HG02884 (cell line): ENCODE data around the gene ARFRP1.
A peak's percentile ranks its signal among the peaks of the same experiment; 100 is the strongest.

Experiments
- ATAC-seq: cut with Tn5 transposase; IDR thresholded peaks from one replicate; pipeline ENCODE4 v1.9.1; 2021; ENCODE audit warnings: mild to moderate bottlenecking, moderate library complexity; ENCODE audit not compliant: unreplicated experiment

Gene ARFRP1, protein sequence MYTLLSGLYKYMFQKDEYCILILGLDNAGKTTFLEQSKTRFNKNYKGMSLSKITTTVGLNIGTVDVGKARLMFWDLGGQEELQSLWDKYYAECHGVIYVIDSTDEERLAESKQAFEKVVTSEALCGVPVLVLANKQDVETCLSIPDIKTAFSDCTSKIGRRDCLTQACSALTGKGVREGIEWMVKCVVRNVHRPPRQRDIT

DNA sequence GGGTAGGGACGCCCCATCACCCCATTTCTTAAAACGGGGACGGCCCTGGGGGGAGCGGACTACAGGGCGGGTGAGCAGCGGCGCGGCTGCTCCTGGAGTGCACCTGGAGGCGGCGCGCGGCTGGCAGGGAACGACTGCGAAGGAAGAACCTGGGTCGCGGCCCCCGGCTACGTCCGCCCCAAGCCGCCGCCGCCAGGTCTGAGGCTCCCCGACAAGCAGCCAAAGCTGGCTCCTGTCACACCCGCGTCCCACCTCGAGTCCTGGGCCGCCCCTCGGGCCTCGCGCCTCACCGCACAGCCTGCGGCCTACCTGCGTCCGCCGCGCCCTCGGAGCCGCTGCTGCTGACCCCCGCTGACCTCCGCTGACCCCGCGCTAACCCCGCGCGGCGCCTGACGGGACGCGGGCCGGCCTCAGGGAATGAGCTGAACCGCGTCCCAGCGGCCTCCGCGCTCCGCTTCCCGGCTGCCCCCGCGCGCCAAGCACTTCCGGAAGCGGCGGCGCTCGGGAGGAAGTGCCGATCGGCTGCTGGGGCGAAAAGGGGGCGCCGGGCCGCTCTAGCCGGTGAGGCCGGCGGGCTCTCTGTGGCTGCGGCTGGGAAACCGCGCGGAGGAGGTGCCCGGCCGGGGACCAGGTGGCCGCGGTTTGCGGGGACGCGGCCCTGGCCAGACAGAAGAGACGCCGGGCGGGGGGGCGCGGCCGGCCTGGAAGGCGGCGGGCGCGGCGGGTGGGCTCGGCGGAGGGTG is at the start of gene ARFRP1, which contains the start of gene ZGPAT:
ARFRP1 (minus strand) TSS at position 419 of the 743 bp plus-strand sequence. CDS start 885 bp downstream, outside the sequence.
ZGPAT (plus strand) TSS at position 482 of the 743 bp plus-strand sequence. CDS start 542 bp downstream, outside the sequence.
- ATAC-seq, result peak; percentile 48

DNA sequence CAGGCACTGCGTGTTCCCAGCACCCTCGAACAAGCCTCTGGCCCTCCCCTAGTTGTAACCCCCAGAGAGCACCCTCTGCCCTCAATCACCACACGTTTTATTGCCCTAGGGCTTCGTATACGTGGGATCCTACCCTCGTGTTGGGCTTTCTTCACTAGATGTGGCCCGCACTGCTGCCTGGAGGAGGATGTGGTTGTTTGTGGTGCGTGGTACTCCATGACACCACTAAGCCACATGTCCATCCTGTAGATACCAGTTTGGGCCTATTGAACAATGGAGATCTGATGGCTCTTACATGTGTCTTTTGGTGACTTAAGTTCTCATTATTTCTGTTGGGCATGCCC is 48.8 kb upstream of the ARFRP1 start:
- no peak for ATAC-seq

DNA sequence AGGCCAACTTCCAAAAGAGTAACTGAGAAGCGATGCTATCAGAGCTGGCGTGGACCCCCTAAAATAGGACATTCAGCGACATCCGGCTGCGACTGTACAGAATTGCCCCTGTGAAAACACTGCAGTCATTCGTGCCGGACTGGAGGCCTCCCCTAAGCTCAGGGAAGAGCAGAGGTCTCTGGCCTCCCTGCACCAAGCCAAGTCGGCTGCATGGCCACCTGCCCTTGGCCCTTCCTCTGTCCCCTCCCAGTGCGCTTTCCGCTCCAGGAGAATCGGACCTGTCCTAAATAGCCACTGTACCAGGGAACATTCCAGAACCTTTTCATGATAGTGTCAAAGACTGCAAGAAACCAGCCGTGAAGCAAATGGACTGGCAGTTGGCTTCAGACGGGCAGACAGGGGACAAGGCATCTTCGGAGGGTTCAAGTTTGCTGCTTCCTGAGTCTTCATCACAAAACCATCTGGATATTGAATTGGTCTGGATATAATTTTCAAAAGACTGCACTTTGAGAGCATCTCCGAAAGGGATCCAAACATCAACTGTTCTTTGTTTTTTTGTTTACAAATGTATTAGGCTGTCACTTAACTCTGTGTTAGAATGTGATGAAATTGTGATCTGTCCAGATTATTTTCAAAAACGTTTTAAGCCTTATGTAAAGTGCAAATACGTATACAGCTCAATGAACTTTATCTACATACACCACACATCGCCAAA is 48.3 kb upstream of the ARFRP1 start:
- no peak for ATAC-seq

DNA sequence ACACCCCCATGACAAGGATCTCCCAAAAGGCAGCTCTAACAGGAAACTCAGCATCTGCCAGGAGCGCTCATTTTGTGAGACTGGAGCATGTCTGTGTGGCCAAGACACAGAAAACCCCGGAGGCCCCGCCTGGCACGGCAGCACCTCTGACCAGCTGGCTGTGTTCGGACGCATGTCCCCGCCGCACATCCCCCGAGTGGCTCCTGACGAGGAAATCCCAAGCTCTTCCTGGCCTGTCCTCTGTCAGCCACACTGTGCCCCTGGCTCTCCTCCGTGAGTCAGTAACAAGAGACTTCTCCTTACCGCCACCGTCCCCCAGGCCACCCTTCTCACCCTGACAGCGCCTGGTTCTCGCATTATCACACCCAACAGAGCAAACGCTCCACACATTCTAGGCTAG is 46.2 kb upstream of the ARFRP1 start:
- no peak for ATAC-seq

DNA sequence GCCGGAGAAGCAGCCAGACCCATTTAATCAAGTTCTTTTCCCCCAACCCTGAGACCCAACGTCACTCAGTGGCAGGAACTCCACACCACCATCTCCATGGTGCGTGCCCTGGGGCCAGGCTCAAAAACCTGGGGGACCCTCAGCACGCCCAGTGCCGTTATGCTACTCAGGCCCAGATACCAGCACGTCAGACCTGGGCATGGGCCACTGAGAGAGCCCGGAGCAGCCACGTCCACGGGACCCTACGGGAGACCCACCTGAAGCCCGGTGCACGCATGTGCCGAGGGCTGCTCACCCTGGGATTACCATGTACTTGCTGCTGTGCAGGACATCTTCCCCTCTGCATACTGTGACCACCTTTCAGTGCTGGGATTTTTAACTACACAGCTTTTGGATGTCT is 45.6 kb upstream of the ARFRP1 start:
- no peak for ATAC-seq

DNA sequence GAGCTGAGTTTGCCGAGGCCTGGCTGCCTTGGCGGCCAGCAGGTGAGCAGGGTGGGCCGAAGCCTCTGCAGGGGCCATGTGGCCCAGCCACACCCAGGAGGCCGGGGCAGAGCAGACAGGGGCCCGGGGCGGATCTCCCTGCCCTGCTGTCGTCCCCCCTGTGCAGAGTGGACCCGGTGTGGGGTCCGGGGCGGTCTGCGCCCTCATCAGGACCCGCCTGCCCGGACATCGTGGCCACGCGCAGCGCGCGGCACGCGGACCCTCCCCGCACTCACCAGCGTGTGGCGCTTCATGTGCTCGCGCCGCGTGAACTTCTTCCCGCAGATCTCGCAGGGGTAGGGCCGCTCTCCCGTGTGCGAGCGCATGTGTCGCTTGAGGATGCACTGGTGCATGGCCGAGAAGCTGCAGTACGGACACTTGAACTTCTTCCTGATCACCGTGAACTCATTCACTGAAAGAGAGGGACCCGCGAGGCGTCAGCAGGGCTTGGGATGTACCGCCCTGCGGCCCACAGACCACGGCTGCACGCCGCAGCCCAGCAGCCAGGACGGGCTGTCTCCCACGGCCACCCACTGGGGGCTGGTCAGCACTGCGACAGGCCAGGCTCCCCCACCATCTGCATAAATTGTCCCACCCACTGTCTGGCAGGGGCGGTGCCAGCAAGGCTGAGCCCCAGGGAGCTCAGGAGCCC is 44.8 kb upstream of the ARFRP1 start:
- no peak for ATAC-seq

DNA sequence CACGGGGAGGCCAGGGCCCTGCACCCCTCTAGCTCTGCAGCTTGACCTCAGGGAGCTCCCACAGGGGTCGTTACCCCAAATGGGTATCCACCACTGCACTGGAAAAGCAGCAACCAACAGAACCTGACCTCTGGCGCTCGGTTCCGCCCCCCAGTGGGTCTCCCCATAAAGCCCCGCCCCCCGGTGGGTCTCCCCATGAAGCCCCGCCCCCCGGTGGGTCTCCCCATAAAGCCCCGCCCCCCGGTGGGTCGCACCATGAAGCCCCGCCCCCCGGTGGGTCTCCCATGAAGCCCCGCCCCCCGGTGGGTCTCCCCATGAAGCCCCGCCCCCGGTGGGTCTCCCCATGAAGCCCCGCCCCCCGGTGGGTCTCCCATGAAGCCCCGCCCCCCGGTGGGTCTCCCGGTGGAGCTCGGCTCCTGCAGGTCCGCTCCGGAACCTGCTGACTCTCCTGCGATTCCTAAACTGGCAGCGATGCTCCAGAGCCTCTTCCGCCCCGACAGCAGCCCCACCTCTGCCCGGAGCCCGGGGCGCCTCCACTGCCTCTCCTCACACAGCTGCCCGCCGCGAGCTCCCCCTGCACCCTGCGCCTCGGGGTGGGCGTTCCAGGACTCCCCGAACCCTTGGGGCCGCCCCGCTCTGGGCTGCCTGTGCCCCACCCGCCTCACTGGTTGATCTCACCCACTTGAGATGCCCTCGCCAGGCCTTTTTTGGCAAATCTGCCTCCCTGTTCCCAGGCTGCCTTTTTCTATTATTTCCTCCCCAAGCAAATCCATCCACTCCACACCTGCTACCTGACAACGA is 43.9 kb upstream of the ARFRP1 start:
- no peak for ATAC-seq

DNA sequence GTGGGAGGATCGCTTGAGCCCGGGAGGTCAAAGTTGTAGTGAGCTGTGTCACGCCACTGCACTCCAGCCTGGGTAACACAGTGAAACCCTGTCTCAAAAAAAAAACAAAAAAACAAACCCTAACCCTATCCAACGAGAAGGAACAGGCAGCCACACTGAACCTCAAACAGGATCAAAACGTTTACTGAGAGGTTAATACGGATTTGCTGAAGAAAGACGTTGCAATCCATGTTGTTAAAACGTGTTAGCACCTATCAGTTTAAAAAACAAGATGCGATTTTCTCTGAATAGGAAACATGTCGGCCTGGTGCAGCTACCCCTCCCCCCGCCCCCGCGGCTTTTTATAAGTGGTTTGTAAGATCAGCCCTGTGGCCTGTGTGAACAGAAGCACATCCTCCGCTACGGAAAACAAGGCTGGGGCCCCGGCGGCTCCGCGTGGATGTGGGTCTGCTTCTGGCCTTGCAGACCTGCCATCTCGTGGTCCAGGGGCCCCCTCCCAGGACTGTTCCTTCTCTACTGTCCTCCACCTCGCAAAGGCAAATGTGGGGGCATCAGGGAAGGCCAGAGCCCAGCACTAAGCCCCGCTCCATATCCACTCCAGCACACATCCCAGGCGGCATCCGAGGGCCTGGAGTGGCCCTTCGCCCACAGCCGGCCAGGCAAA is 43.2 kb upstream of the ARFRP1 start:
- ATAC-seq, result no peak

DNA sequence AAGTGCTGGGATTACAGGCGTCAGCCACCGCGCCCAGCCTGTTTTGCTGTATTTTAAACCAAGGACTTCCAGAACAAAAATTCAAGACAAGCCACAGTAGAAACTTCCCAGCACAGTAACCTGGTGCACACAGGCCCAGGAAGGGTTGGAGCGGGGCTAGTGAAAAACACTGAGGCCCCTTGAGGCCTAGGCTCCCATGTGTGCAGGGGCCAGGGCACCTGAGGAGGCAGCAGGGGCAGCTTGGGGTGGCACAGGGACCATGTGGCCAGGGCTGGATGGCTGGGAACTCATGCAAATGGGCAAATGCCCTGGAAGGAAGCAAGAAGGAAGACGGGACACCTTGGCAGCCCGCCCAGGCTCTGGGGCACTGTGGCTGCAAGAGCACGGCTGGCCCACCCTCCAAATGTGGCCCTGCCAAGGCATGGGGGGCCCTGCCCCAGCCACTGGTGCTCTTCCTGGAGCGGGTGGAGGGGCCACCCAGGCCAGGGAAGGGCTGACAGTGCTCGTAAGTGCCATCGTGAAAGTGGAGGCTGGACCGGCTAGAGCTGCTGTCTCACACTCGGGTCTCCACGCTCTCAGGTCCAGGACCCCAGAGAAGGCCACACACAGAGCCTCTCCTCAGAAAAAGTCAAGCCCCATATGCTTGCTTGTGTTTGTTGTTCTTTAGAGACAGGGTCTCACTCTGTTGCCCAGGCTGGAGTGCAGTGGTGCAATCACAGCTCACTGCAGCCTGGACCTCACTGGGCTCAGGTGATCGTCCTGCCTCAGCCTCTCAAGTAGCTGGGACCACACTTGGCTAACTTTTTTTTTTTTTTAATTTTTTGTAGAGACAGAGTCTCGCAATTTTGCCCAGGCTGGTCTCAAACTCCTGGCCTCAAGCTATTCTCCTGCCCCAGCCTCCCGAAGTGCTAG is 42.1 kb upstream of the ARFRP1 start:
- ATAC-seq, result no peak

DNA sequence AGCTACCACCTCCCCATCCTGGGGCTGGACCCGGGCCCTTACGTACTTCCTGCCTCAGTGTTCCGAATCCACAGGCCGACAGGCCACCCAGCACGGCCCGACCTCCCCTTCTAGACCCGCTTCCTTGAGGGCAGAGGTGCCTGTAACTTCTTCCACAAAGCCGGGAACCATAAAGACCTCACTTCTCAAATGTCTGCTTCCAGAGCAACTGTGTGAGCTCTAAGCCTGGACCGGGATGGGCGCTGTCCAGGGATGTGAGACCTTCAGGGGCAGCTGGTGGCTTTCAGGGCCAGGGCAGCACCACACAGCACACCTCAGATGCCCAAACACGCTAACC is 41.1 kb upstream of the ARFRP1 start:
- no peak for ATAC-seq

DNA sequence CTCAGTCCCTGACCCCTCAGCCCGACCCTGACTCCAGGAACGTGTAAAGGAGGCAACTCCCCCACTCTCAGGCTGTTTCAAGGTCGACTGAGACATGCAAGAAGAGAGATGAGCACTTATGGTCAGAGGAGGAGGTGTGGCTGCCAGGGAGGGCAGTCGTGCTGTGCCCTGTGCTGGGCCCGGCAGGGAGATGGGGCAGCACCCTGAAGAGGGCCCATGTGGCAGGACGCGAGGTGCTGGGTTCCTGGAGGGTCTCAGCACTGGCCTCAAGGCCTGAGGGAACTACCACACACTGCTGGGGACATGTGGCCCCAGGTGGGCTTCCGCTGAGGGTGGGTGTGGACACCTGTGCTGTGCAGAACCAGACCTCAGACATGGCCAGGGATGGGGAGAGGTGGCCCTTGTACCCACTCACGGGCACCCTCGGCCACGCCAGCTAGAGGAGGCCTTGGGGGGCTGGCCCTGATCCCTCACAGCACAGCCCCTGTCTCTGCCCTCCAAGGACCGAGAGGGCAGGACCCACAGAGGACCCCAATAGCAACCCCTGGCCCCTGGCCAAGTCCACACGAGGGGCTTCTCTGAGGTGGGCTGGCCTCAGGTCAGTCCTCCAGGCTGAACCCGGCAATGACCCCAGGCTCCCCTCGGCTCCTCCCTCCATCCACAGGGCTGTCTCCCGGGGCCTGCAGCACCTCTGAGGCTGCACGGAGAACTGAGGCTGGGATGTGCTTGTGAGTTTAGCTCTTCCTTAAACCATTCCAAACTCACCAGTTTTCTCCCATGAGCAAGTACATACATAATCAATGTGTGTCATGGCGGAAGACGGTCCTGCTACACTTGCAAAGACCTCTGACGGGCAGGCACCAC is 40.5 kb upstream of the ARFRP1 start:
- no peak for ATAC-seq

DNA sequence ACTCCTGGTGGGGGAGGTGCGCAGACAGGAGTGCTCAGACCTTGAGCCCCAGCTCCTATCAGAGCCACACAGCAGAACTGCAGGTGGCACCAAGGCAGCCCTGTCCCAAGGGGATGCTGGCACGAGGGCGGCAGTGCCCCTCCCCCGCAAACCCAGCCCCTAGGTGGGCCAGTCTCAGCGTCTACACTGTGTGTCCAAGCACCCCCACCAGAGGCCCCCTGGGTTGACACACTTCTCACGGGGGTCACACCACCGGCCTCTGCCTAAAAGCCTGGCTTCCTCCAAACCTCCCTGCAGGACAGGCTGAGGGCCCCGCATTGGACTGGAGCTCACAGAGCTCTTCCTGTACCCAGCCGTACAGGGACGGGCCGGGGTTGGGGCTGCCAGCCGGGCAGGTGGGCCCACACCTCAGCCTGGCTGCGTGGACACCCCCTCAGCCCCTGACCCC is 39.9 kb upstream of the ARFRP1 start:
- no peak for ATAC-seq

DNA sequence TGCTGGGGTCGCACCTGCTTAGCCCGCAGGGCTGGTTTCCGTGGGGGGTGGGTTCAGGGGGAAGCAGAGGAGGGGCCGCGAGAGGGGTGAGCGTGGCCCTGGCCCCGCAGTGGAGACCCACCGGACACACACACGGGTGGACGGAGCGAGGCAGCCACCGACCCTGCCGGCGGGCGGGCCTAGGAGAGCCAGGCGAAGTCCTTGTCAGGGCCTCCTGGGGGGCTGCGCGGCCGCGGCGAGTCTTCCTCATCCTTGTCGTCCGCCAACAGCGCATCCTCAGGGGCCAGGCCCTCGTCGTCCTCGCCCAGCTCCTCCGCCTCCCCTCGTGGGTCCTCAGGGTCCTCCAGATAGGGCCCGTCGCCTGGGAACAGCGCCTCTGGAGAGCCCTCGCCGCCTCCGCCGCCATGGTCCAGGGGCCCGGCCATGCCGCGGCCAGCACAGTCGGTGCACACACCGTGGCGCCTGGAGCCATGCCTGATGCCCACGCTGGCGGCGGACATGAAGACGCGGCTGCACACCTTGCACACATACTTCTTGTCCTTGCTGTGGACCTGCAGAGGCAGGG is 39.1 kb upstream of the ARFRP1 start:
- no peak for ATAC-seq

DNA sequence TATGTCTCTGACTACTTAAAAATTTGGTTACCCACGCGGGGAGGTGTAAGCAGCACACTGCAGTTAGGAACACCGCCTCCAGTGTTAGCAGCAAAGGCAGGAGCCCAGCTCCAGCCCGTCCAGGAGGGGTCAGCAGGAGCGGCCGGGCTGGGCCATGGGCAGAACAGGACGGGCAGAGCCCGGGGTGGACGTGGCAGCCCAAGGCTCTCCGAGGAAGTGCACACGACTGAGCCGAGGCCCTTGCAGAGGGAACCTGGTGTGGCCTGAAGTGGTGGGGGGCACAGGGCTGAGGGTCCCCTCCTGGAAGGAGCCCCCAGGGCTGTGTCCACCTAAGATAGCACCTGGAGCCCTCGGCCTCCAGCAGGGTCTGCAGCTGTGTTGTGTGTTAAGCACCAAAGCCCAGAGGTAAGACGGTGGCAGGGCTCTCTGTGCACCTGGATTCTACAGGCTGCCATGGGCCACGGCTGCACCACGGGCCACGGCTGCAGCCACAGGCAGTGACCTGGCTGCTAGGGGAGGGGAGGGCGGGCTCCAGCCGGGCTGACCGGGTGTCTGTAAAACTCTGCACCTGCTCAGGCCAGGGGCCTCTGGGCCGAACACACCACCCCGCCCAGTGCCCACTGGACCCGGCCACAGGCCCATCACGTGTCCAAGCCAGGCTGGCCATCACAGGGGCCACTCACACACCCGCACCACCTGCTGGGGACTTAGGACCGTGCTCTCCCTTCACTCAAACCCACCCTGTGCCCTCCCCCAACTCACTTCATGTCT is 38.4 kb upstream of the ARFRP1 start:
- ATAC-seq, result no peak

DNA sequence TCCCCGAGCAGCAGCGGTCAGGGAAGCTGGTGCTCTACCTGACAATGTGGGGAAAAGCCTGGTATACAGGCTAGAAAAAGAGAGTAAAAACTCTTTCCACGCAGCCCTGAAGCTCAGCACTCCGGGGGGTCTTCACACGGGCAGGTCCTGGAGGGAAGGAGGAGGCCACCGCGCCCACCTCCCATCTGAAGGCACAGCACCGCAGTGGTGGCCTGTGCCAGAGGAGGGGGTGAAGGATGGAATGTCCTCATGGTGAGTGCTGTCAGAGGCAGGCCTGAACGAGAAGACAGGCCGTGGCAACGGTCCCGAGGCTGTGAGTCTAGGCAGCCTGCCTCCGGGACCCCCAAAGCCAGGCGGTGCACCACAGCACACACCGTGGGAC is 37.6 kb upstream of the ARFRP1 start:
- no peak for ATAC-seq

DNA sequence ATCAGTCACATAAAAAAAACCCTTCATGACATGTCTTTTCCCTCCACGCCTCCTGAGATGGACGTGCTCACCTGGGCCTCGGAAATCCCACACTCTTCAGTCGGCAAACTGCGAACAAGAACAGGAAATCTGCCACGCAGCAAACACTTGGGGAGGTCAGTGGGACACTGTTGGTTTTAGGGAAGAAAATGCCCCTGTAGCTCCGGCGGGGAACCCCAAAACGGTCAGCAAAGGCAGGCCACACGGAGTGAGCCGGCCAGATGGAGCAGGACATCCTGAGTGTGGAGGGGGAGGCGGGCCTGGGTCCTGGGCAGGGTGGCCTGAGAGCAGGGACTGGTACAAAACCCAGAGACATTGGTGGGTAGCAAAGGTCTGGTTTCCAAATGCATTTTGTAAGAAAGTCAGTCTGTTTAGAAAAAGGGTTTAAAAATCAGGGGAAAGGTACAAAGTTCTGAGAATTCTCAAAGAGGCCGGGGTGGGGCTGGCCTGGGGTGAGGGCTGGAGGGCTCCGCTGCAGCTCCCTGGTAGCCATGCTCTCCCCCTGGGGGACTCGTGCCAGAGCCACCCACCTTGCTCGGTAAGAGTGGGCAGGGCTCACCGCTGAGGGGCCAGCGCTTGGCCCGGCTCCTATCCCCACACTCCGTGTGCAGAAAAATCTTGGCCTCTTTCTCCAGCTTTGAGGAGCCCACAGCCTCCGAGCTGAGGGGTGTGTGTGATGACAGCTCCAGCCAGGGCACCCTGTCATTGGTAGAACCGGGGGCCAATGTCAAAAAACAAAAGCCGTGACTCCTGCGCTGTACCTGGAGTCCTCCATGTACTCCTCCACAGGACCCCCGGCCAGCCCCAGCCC is 37.0 kb upstream of the ARFRP1 start:
- no peak for ATAC-seq
